Left lung (tissue), 10 donors: Measurements from ENCODE around the gene MAST2. TPM values are rescaled to one million over a fixed set of nuclear protein-coding genes. Genes with fewer than 3 reads are reported as not detected.

Experiments
- ATAC-seq: fragments of 200-7000 bp; cut with Tn5 transposase; one replicate; pipeline ENCODE4 v1.9.1; 2020; ENCODE audit warnings: moderate library complexity
- DNase-seq, 4 donors: peaks; one replicate each; pipeline ENCODE4 v3.0.0-alpha.2; 2013 to 2020
- H3K27ac ChIP-seq, 2 donors: fragments of 200-600 bp; sonication (generic) in 1 of 2; one replicate each; pipeline versions ENCODE4 v1.5.0 to v1.8.0; 2020 to 2021
- H3K27me3 ChIP-seq, 2 donors: fragments of 200-600 bp; sonication (generic) in 1 of 2; one replicate each; pipeline versions ENCODE4 v1.5.0 to v1.8.0; 2020 to 2021
- H3K36me3 ChIP-seq, 2 donors: fragments of 200-600 bp; sonication (generic) in 1 of 2; one replicate each; pipeline versions ENCODE4 v1.5.0 to v1.8.0; 2020 to 2021
- H3K4me1 ChIP-seq, 2 donors: fragments of 200-600 bp; one replicate each; pipeline ENCODE4 v1.8.0; 2021
- H3K4me3 ChIP-seq, 2 donors: fragments of 200-600 bp; sonication (generic) in 1 of 2; one replicate each; pipeline versions ENCODE4 v1.5.0 to v1.8.0; 2020 to 2021; ENCODE audit warnings: mild to moderate bottlenecking in 1 of 2
- H3K9me3 ChIP-seq, 2 donors: fragments of 200-600 bp; sonication (generic) in 1 of 2; one replicate each; pipeline versions ENCODE4 v1.5.0 to v1.8.0; 2020 to 2021
- CTCF ChIP-seq, 2 donors: fragments of 200-600 bp; sonication (generic) in 1 of 2; IDR thresholded peaks; one replicate each; pipeline versions ENCODE4 v1.5.0 to v1.8.0; 2021; ENCODE audit warnings: antibody characterized with exemption in 2 of 2
- intact Hi-C, 2 donors: fragments of 100-400 bp; cut with DNase I; formaldehyde crosslinking; loops; one replicate each; pipeline versions ENCODE4 v1.11.2 to v1.14.2; 2022
- polyA plus RNA-seq, 6 donors: library from polyadenylated mRNA; unstranded; fragments of 120-200 nt; gene quantifications; one replicate each; pipeline ENCODE4 v1.2.1, GENCODE V29; 2013; ENCODE audit not compliant: insufficient read length in 6 of 6
- total RNA-seq, 2 donors: library from RNA; stranded (reverse); fragmentation: NEBNext Ultra II Directional; extraction: Animal tissue kit (Norgen Biotek cat#: 25700); gene quantifications; one replicate each; pipeline ENCODE4 v1.2.1, GENCODE V29; 2021
- donor health status: DM: no; HTN: yes; CAD: no.
- donor health status: DM: no; HTN: no; CAD: no.

The MAST2 gene
- total and polyA plus RNA-seq, 8 donors = 27.3 to 74.4 (median 64.9) TPM

GRCh38 chr1:46080257-46080656, 276.8 kb downstream of the MAST2 start:
- no peaks in the 10 kb centered on the region for H3K27me3 ChIP-seq
- no peaks in the 10 kb centered on the region for H3K4me1 ChIP-seq
- H3K9me3 ChIP-seq = no peaks in the 10 kb centered on the region
- no peak overlapping the region for H3K4me3 ChIP-seq
- H3K27ac ChIP-seq = no peak overlapping the region
- ATAC-seq (no peak), DNase-seq (no peak)
- intact Hi-C loops = no loop called here
- peaks cover 0 to 6% of the 10 kb centered on the region in 2 donors for H3K36me3 ChIP-seq
- TF ChIP-seq CTCF (IDR thresholded peaks at IDR 0.05) = no peak

GRCh38 chr1:46081206-46081605, 277.8 kb downstream of the MAST2 start:
- Histone ChIP-seq H3K4me1 (no peaks in the 10 kb centered on the region), H3K27me3 (no peaks in the 10 kb centered on the region), H3K9me3 (no peaks in the 10 kb centered on the region), H3K4me3 (no peak overlapping the region), H3K36me3 (no peaks in the 10 kb centered on the region), H3K27ac (no peak overlapping the region)
- TF ChIP-seq CTCF (IDR thresholded peaks at IDR 0.05) = no peak
- intact Hi-C loops = no loop called here
- DNase-seq (no peak), ATAC-seq (no peak)

- intact Hi-C loops = no loop called here
- Histone ChIP-seq H3K27ac (no peak overlapping the region), H3K27me3 (no peaks in the 10 kb centered on the region), H3K9me3 (no peaks in the 10 kb centered on the region), H3K4me1 (no peaks in the 10 kb centered on the region), H3K36me3 (no peaks in the 10 kb centered on the region), H3K4me3 (no peak overlapping the region)
- ATAC-seq = no peak
- DNase-seq = no peak
- no peak for TF ChIP-seq CTCF (IDR thresholded peaks at IDR 0.05)
These were observed 278.2 kb downstream of the MAST2 start for GRCh38 chr1:46081619-46082018.

- no peak overlapping the region for H3K27ac ChIP-seq
- no peak for TF ChIP-seq CTCF (IDR thresholded peaks at IDR 0.05)
- H3K36me3 ChIP-seq = no peaks in the 10 kb centered on the region
- no peaks in the 10 kb centered on the region for H3K9me3 ChIP-seq
- no peaks in the 10 kb centered on the region for H3K27me3 ChIP-seq
- ATAC-seq = no peak
- no peak overlapping the region for H3K4me3 ChIP-seq
- intact Hi-C loops = no loop called here
- DNase-seq = no peak
- no peaks in the 10 kb centered on the region for H3K4me1 ChIP-seq
These were observed 280.2 kb downstream of the MAST2 start for GRCh38 chr1:46083579-46083978.

GRCh38 chr1:46084553-46085451, 281.4 kb downstream of the MAST2 start:
- ATAC-seq = no peak
- Histone ChIP-seq H3K9me3 (no peaks in the 10 kb centered on the region), H3K27me3 (no peaks in the 10 kb centered on the region), H3K36me3 (no peaks in the 10 kb centered on the region), H3K27ac (no peak overlapping the region), H3K4me3 (no peak overlapping the region), H3K4me1 (no peaks in the 10 kb centered on the region)
- TF ChIP-seq CTCF (IDR thresholded peaks at IDR 0.05) = no peak
- intact Hi-C loops = no loop called here
- DNase-seq = no peak

Other genes starting within 250 kb of the MAST2 start
- 10 to 100 TPM; 57.6 to 71.6 TPM for gene NASP, start 219.6 kb upstream of the MAST2 start, total RNA-seq
- 100 to 1,000 TPM; 309 to 407 (median 355) TPM for gene NASP, start 219.6 kb upstream of the MAST2 start, polyA plus RNA-seq
- 10 to 100 TPM in 1 of 2 donors, under 1 TPM in 1; 0.70 to 16.2 TPM for gene CCDC17, start 179.6 kb upstream of the MAST2 start, total RNA-seq
- gene CCDC17, start 179.6 kb upstream of the MAST2 start, polyA plus RNA-seq = 1 to 10 TPM; 1.4 to 8.2 (median 6.1) TPM
- gene GPBP1L1, start 117.1 kb upstream of the MAST2 start, total RNA-seq = 100 to 1,000 TPM in 1 of 2 donors, 10 to 100 TPM in 1; 94.9 to 113 TPM
- gene GPBP1L1, start 117.1 kb upstream of the MAST2 start, polyA plus RNA-seq = 100 to 1,000 TPM; 104 to 132 (median 111) TPM
- 10 to 100 TPM; 17.6 to 19.9 TPM for gene TMEM69, start 115.4 kb upstream of the MAST2 start, total RNA-seq
- gene TMEM69, start 115.4 kb upstream of the MAST2 start, polyA plus RNA-seq = 10 to 100 TPM; 40.5 to 57.0 (median 45.4) TPM
- gene IPP, start 53.0 kb upstream of the MAST2 start, total RNA-seq = 10 to 100 TPM; 13.0 to 17.2 TPM
- gene IPP, start 53.0 kb upstream of the MAST2 start, polyA plus RNA-seq = 10 to 100 TPM; 21.1 to 23.4 (median 22.8) TPM